Mesenteric fat pad (tissue), 1 donor: ENCODE results near the gene IKZF1. TPM values are rescaled to one million over a fixed set of nuclear protein-coding genes. Genes with fewer than 3 reads are reported as not detected.

Source experiments
- DNase-seq: peaks from one replicate; pipeline ENCODE4 v3.0.0-alpha.2; 2020; ENCODE audit warnings: low spot score
- total RNA-seq: library from RNA; stranded (reverse); fragmentation: NEBNext Ultra II Directional; extraction: Animal tissue kit (Norgen Biotek cat#: 25700); gene quantifications from one replicate; pipeline ENCODE4 v1.2.1, GENCODE V29; 2021
- donor health status: DM: yes; HTN: yes; CAD: no.

Gene IKZF1
- total RNA-seq, 1 donor from 2014 or later = 22.0 TPM

GRCh38 chr7:50369143-50370026 lies 64.9 kb downstream of the IKZF1 start:
- no peak for DNase-seq

- no peak for DNase-seq
Observed at GRCh38 chr7:50370884-50371283, 66.4 kb downstream of the IKZF1 start.

- no peak for DNase-seq
Observed at GRCh38 chr7:50371551-50372021, 67.1 kb downstream of the IKZF1 start.

- DNase-seq = no peak
Observed at GRCh38 chr7:50372923-50373322, 68.4 kb downstream of the IKZF1 start.

GRCh38 chr7:50376056-50376820 lies 71.7 kb downstream of the IKZF1 start:
- DNase-seq = no peak

- DNase-seq = no peak
Observed at GRCh38 chr7:50377356-50377755, 72.8 kb downstream of the IKZF1 start.

- no peak for DNase-seq
Observed at GRCh38 chr7:50379082-50379481, 74.6 kb downstream of the IKZF1 start.

- DNase-seq = no peak
Observed at GRCh38 chr7:50379539-50379938, 75.0 kb downstream of the IKZF1 start.

- no peak for DNase-seq
Observed at GRCh38 chr7:50382455-50382854, 77.9 kb downstream of the IKZF1 start.

- DNase-seq = no peak
Observed at GRCh38 chr7:50387351-50387750, 82.8 kb downstream of the IKZF1 start.

- DNase-seq = no peak
Observed at GRCh38 chr7:50389961-50390360, 85.4 kb downstream of the IKZF1 start.

- DNase-seq = no peak
Observed at GRCh38 chr7:50391386-50391785, 86.9 kb downstream of the IKZF1 start.

GRCh38 chr7:50393076-50393475 lies 88.6 kb downstream of the IKZF1 start:
- DNase-seq = no peak

- DNase-seq = no peak
Observed at GRCh38 chr7:50393547-50394252, 89.2 kb downstream of the IKZF1 start.

GRCh38 chr7:50394315-50394714 lies 89.8 kb downstream of the IKZF1 start:
- no peak for DNase-seq

- DNase-seq = no peak
Observed at GRCh38 chr7:50396856-50397255, 92.3 kb downstream of the IKZF1 start.

GRCh38 chr7:50397320-50397970 lies 92.9 kb downstream of the IKZF1 start:
- DNase-seq = no peak

- no peak for DNase-seq
Observed at GRCh38 chr7:50397971-50398324, 93.4 kb downstream of the IKZF1 start.

- no peak for DNase-seq
Observed at GRCh38 chr7:50399206-50399605, 94.7 kb downstream of the IKZF1 start.

GRCh38 chr7:50399635-50400034 lies 95.1 kb downstream of the IKZF1 start:
- no peak for DNase-seq

- DNase-seq = no peak
Observed at GRCh38 chr7:50400114-50400513, 95.6 kb downstream of the IKZF1 start.
